Measurements from ENCODE around the gene WDR35. TPM values are rescaled to one million over a fixed set of nuclear protein-coding genes. Genes with fewer than 3 reads are reported as not detected.
A peak's percentile ranks its signal among the peaks of the same experiment; 100 is the strongest.

Gene WDR35
- total RNA-seq, 1 donor from 2014 or later = 8.7 TPM

- Histone ChIP-seq H3K36me3 (ENCODE audit: control insufficient read depth, insufficient read depth, low read length) (no peaks in the 10 kb centered on the region), H3K4me3 (ENCODE audit: low read depth, low read length) (no peak overlapping the region), H3K27me3 (ENCODE audit: control insufficient read depth, insufficient read depth, low read length) (no peaks in the 10 kb centered on the region)
- TF ChIP-seq CTCF (IDR thresholded peaks at IDR 0.05; ENCODE audit: insufficient read depth, low read length, severe bottlenecking) = no peak
- DNase-seq (ENCODE audit: low read depth) (no peak), FAIRE-seq (no peak)
These were observed 73.4 kb downstream of the WDR35 start for GRCh38 chr2:19916385-19916950.

- no peaks in the 10 kb centered on the region for H3K27me3 ChIP-seq (ENCODE audit: control insufficient read depth, insufficient read depth, low read length)
- H3K4me3 ChIP-seq (ENCODE audit: low read depth, low read length) = no peak overlapping the region
- no peak for DNase-seq (ENCODE audit: low read depth)
- H3K36me3 ChIP-seq (ENCODE audit: control insufficient read depth, insufficient read depth, low read length) = no peaks in the 10 kb centered on the region
- TF ChIP-seq CTCF (IDR thresholded peaks at IDR 0.05; ENCODE audit: insufficient read depth, low read length, severe bottlenecking) = no peak
- FAIRE-seq = no peak
These were observed 75.5 kb downstream of the WDR35 start for GRCh38 chr2:19914266-19914975.

GRCh38 chr2:19911808-19912509 is 77.9 kb downstream of the WDR35 start:
- no peak for FAIRE-seq

GRCh38 chr2:19902216-19902740 is 87.6 kb downstream of the WDR35 start:
- Histone ChIP-seq H3K27me3 (ENCODE audit: control insufficient read depth, insufficient read depth, low read length) (no peaks in the 10 kb centered on the region), H3K4me3 (ENCODE audit: low read depth, low read length) (peak overlapping the region; percentile 94), H3K36me3 (ENCODE audit: control insufficient read depth, insufficient read depth, low read length) (no peaks in the 10 kb centered on the region)
- no peak for DNase-seq (ENCODE audit: low read depth)
- FAIRE-seq = no peak
- TF ChIP-seq CTCF (IDR thresholded peaks at IDR 0.05; ENCODE audit: insufficient read depth, low read length, severe bottlenecking) = no peak

More at GRCh38 chr2:19911808-19912509, 77.9 kb downstream of the WDR35 start:
- Histone ChIP-seq H3K27me3 (ENCODE audit: control insufficient read depth, insufficient read depth, low read length) (no peaks in the 10 kb centered on the region), H3K4me3 (ENCODE audit: low read depth, low read length) (no peak overlapping the region), H3K36me3 (ENCODE audit: control insufficient read depth, insufficient read depth, low read length) (no peaks in the 10 kb centered on the region)
- TF ChIP-seq CTCF (IDR thresholded peaks at IDR 0.05; ENCODE audit: insufficient read depth, low read length, severe bottlenecking) = no peak
- peak; percentile 94 for DNase-seq (ENCODE audit: low read depth)

- Histone ChIP-seq H3K36me3 (ENCODE audit: control insufficient read depth, insufficient read depth, low read length) (no peaks in the 10 kb centered on the region), H3K4me3 (ENCODE audit: low read depth, low read length) (peak within 1 kb of the TSS; percentile 94), H3K27me3 (ENCODE audit: control insufficient read depth, insufficient read depth, low read length) (no peaks in the 10 kb centered on the region)
- FAIRE-seq (no peak), DNase-seq (ENCODE audit: low read depth) (peak; percentile 89)
- TF ChIP-seq CTCF (IDR thresholded peaks at IDR 0.05; ENCODE audit: insufficient read depth, low read length, severe bottlenecking) = no peak
These were observed 88.3 kb downstream of the WDR35 start, which contains the start of gene TTC32 for GRCh38 chr2:19901442-19902215. TSS of gene TTC32 (minus strand) at chr2:19901983. CDS start at chr2:19901854, 129 bp downstream.

Measured in bronchial epithelial cell (primary cell).